Measurements from ENCODE around the gene SLC3A2.

The SLC3A2 gene

DNA sequence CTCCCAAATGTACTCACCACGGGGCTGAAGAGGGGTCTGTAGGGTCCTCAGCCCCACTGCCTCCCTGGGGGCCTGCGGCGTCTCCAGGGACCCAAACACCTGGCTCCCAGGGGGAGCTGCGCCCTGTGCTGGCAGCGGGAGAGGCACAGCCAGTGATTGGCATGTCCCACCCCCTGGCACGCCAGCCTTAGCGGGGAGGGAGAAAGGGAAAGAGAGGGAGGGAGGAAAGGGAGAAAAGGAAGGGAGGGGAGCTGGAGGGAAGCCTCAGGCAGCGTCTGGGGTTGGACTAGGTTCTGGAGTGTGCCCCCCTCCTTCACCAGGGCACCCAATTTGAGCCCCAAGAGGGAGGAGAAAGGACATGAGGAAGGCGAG is 40.5 kb downstream of the SLC3A2 start, which contains the start of gene CHRM1:
TSS of gene CHRM1 (minus strand) at position 163 of the 372 bp plus-strand sequence. CDS start 10,263 bp downstream, outside the sequence.
- H3K4me3 ChIP-seq (ENCODE audit: low read depth in 1 of 2, low read length in 2 of 2), result no peak within 1 kb of the TSS
- no peak within 1 kb of the TSS for H3K9ac ChIP-seq (ENCODE audit: low read length)
- no peaks in the 10 kb centered on the region for H3K9me3 ChIP-seq (ENCODE audit: low read length)
- no peaks in the 10 kb centered on the region for H3K4me1 ChIP-seq (ENCODE audit: insufficient read depth, low read length)
- no peak within 1 kb of the TSS for H3K27ac ChIP-seq (ENCODE audit: low read depth, low read length)
- no peaks in the 10 kb centered on the region for H3K36me3 ChIP-seq (ENCODE audit: insufficient read depth, low read length)
- peaks cover 11 to 49% of the 10 kb centered on the region in 2 donors for H3K27me3 ChIP-seq (ENCODE audit: control insufficient read depth in 1 of 2, insufficient read depth in 2 of 2, low read length in 2 of 2)

DNA sequence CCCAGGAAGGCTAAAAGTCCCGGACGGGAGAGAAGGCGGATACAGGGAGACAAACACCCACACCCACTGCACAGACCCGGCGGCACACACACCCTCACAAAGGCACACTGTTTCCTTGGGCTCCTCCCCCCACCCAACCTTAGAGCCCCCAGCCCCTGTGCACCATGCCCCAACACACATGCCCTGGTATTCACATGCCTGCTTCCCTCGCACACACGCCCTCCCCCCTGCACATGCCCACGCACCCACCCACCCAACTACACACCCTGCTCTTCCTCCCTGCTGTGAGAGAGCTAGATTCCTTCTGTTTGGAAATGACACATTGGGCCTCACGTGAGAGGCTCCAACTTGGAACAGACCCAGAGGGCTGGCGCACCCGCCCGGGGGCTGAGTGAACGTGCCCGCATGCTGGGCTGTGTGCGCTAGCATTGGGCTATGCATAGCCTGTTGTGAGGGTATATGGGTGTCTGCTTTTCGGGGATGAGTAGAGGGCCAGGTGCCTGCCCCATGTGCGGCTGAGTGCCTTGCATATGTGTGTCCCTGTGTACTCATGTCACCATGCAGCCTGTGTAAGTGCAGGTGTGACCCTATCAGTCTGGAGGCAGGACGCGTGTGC is 41.0 kb downstream of the SLC3A2 start:
- H3K27me3 ChIP-seq (ENCODE audit: control insufficient read depth in 1 of 2, insufficient read depth in 2 of 2, low read length in 2 of 2), result peaks cover 14 to 54% of the 10 kb centered on the region in 2 donors
- no peak overlapping the region for H3K4me3 ChIP-seq (ENCODE audit: low read depth in 1 of 2, low read length in 2 of 2)

DNA sequence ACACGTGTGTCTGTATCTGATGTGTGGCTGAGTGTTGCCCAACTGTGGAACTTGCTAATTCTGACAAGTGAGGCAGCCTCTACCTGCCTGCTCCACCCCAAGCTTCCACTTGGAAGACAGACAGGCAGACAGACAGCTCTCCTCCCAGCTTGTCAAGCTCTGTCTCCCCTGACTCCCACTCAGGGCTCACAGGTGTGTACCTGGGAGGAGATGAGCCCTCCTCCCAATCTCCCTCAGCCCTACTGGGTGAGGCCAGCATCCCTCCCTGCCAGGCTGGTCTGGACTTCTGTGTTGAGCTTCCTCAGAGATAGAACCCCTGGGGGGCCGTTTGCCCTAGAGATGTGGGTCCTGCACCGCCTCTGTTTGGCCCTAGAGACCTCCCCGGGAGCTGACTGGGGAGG is 41.5 kb downstream of the SLC3A2 start:
- no peaks in the 10 kb centered on the region for H3K36me3 ChIP-seq (ENCODE audit: insufficient read depth, low read length)
- peaks cover 14 to 59% of the 10 kb centered on the region in 2 donors for H3K27me3 ChIP-seq (ENCODE audit: control insufficient read depth in 1 of 2, insufficient read depth in 2 of 2, low read length in 2 of 2)
- H3K4me1 ChIP-seq (ENCODE audit: insufficient read depth, low read length), result no peaks in the 10 kb centered on the region
- no peak overlapping the region for H3K27ac ChIP-seq (ENCODE audit: low read depth, low read length)
- H3K4me3 ChIP-seq (ENCODE audit: low read depth in 1 of 2, low read length in 2 of 2), result no peak overlapping the region
- no peaks in the 10 kb centered on the region for H3K9me3 ChIP-seq (ENCODE audit: low read length)
- no peak overlapping the region for H3K9ac ChIP-seq (ENCODE audit: low read length)

More for the DNA sequence above, 41.0 kb downstream of the SLC3A2 start:
- H3K27ac ChIP-seq (ENCODE audit: low read depth, low read length), result no peak overlapping the region
- H3K4me1 ChIP-seq (ENCODE audit: insufficient read depth, low read length), result no peaks in the 10 kb centered on the region
- H3K9ac ChIP-seq (ENCODE audit: low read length), result no peak overlapping the region
- H3K9me3 ChIP-seq (ENCODE audit: low read length), result no peaks in the 10 kb centered on the region
- H3K36me3 ChIP-seq (ENCODE audit: insufficient read depth, low read length), result no peaks in the 10 kb centered on the region

DNA sequence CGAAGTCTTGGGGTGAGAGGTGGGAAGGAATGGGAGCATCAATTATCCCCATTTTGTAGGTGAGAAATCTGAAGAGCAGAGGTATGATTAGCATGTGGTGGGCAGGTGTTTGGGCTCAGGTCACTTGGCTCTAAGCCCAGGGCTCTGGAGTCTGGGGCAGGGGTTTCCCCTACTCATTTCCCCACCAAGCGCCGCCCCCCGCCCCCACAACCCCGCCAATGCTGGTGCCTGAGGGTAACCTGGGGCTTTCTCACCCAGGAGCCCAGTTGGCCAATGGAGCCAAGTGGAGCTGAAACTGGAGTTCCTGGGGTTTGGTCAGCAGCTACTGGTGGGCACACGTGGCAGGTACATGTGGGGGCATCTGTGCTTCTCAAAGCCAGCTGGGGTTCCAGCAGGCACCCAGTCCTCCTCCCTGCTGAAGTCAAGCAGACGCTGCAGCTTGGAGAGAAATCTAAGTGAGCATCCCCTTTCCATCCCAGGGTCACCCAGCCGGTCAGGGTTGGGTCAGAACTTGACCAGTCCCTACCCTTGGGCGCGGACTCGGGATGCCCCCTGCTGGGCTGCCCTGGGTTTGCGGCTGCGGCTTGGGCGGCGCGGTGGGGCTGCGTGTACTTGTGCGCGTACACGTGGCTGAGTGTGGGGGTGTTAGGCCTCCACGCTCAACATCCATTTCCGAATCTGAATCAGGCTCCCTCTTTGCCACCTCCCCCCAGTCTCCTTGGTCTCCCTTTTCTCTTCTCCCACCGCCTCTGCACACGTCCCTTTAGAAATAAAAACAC is 42.1 kb downstream of the SLC3A2 start:
- no peaks in the 10 kb centered on the region for H3K36me3 ChIP-seq (ENCODE audit: insufficient read depth, low read length)
- H3K4me3 ChIP-seq (ENCODE audit: low read depth in 1 of 2, low read length in 2 of 2), result no peak overlapping the region
- H3K4me1 ChIP-seq (ENCODE audit: insufficient read depth, low read length), result no peaks in the 10 kb centered on the region
- no peak overlapping the region for H3K27ac ChIP-seq (ENCODE audit: low read depth, low read length)
- no peaks in the 10 kb centered on the region for H3K9me3 ChIP-seq (ENCODE audit: low read length)
- peaks cover 14 to 65% of the 10 kb centered on the region in 2 donors for H3K27me3 ChIP-seq (ENCODE audit: control insufficient read depth in 1 of 2, insufficient read depth in 2 of 2, low read length in 2 of 2)
- no peak overlapping the region for H3K9ac ChIP-seq (ENCODE audit: low read length)

DNA sequence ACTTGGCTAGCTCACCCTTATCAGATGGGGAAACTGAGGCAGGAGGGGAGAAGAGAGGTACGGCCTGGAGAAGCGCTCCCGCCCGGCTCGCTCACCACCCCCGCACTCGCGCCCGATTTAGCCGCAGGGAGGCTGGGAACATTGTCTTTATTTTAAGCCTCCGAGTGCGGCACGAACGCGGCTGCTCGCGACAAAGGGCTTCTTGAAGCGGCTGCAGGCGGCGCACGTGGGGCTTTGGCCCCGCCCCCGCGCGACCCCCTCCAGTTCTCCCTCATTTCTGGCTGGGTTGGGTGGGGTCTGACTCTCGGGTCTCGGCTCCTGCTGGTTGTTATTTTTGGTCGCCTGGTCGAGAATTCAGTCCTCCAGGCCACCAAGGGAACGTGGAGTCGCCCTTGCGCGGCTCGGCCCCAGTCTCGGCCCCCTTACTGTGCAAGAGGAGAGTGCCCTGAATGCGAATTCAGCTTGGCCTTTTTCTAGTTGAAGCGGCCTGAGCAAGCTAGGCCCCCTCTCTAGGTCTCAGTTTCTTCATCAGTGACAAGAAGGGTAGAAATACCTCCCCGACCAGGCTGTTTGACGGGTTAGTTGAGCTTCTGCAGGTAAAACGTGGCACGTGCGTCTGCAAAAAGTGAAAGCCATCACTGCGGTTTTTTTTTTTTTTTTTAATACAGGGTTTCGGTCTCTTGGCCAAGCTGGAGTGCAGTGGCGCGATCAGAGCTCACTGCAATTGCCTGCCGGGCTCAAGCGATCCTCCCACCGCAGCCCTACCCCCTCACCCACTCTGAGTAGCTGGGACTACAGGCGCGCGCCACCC is 43.1 kb downstream of the SLC3A2 start:
- Histone ChIP-seq H3K27me3 (ENCODE audit: control insufficient read depth in 1 of 2, insufficient read depth in 2 of 2, low read length in 2 of 2) (peaks cover 14 to 70% of the 10 kb centered on the region in 2 donors), H3K4me3 (ENCODE audit: low read depth in 1 of 2, low read length in 2 of 2) (peak overlapping the region; percentile 22 to 43)

DNA sequence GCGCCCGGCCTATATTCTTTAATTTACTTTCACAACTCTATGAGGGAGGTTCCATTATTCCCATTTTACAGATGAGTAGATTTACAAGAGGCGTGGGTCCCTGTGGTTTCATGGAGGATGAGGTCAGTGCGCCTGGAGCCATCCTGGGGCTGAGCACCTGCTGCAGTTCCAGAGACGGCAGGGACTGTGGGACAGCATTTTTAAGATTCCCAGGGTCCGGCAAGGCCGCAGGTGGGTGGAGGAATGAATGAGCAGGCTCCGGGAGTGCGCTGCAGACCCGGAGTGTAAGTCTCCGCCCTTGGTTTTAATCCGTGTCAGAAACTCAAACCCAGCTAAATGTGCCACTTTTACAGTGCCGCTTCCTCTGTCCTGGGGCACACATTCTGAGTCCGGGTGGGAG is 44.6 kb downstream of the SLC3A2 start:
- no peak overlapping the region for H3K27ac ChIP-seq (ENCODE audit: low read depth, low read length)
- peaks cover 14 to 70% of the 10 kb centered on the region in 2 donors for H3K27me3 ChIP-seq (ENCODE audit: control insufficient read depth in 1 of 2, insufficient read depth in 2 of 2, low read length in 2 of 2)
- H3K4me1 ChIP-seq (ENCODE audit: insufficient read depth, low read length), result no peaks in the 10 kb centered on the region
- H3K9me3 ChIP-seq (ENCODE audit: low read length), result no peaks in the 10 kb centered on the region
- H3K4me3 ChIP-seq (ENCODE audit: low read depth in 1 of 2, low read length in 2 of 2), result peak overlapping the region in 1 of 2 donors; percentile 39
- no peaks in the 10 kb centered on the region for H3K36me3 ChIP-seq (ENCODE audit: insufficient read depth, low read length)
- no peak overlapping the region for H3K9ac ChIP-seq (ENCODE audit: low read length)

More for the DNA sequence above, 43.1 kb downstream of the SLC3A2 start:
- Histone ChIP-seq H3K4me1 (ENCODE audit: insufficient read depth, low read length) (no peaks in the 10 kb centered on the region), H3K36me3 (ENCODE audit: insufficient read depth, low read length) (no peaks in the 10 kb centered on the region), H3K27ac (ENCODE audit: low read depth, low read length) (no peak overlapping the region), H3K9me3 (ENCODE audit: low read length) (no peaks in the 10 kb centered on the region), H3K9ac (ENCODE audit: low read length) (no peak overlapping the region)

DNA sequence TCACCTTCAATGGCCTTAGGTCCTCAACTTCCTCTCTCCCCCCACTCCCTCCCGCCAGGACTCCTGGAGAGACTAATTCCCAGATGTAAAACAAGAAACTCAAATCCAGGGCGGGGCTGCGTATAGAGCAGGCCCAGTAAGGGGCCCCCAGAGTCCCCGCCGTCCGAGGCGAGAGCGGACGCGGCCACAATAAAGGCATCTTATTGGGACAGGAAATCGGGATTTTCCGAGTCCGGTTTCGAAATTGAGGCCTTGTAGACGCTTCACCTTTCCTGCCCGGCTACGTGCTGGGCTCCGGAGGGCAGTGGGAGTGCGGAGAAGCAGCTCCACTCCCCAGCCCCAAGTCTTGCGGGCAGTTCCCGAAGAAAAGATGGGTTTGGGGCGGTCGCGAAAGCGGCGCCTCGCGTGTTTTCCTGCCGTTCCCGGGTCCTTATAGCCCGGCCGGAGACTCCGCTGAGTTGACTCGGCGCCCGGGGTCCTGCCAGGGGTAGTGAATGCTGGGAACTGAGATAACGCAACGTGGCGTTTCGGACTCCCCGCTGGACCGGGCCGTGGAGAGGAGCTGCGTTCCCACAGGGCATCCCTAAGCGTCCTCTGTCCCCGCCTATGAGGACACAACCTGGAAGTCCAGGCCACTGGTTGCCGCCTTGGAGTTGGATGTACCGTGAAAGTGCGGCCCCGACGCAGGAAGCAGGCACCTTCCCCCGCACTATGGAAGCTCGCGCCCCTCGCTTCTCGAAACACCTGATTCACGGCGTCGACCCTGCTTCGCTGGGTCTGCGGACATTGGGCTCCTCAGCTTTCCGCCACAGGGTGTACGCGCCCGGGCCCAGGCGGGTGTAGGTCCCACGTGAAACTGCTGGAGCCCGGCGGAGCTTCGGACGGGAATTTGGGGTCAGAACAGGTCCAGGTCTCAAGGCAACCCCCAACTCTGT is 45.3 kb downstream of the SLC3A2 start:
- Histone ChIP-seq H3K27ac (ENCODE audit: low read depth, low read length) (no peak overlapping the region), H3K4me3 (ENCODE audit: low read depth in 1 of 2, low read length in 2 of 2) (peak overlapping the region; percentile 1 to 39), H3K9ac (ENCODE audit: low read length) (no peak overlapping the region), H3K36me3 (ENCODE audit: insufficient read depth, low read length) (no peaks in the 10 kb centered on the region), H3K27me3 (ENCODE audit: control insufficient read depth in 1 of 2, insufficient read depth in 2 of 2, low read length in 2 of 2) (peaks cover 14 to 68% of the 10 kb centered on the region in 2 donors), H3K9me3 (ENCODE audit: low read length) (no peaks in the 10 kb centered on the region), H3K4me1 (ENCODE audit: insufficient read depth, low read length) (no peaks in the 10 kb centered on the region)

DNA sequence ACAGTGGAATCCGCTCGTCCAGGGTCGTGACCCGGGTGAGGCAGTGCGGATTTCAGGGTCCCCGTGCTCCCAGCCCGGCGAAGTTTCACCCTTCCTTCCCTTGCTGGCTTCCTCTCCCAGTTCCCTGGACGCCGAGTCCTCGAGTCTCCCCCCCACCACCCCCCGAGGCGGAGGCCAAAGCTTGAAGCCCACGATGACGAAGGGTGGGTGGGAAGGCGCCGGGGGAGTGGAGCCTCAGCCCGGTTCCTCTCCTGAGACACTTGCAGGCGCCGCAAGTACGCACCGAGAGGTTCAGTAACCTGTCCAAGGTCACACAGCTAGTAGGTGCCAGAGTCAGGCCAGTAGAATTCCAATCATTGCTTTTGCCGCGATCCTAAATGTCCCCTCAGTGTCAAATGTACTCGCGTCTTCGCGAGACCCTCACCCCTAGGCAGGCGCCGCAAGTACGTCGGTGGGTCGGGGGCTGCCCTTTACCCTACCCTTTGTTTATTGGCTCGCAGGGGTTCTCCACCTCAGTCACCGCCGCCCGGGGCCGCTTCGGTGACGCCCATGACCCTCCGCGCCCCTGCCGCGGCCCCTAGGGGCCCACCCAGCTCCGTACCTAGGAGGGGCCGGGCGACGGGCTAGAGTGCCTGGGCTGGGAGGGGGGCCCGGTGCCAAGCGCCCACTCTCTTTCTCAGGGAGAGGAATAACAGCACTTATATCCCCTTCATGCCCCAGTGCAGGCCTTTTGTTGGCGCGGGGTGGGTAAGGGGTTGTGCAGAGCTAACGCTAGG is 46.2 kb downstream of the SLC3A2 start:
- Histone ChIP-seq H3K9ac (ENCODE audit: low read length) (no peak overlapping the region), H3K36me3 (ENCODE audit: insufficient read depth, low read length) (no peaks in the 10 kb centered on the region), H3K4me3 (ENCODE audit: low read depth in 1 of 2, low read length in 2 of 2) (peak overlapping the region in 1 of 2 donors; percentile 39), H3K27me3 (ENCODE audit: control insufficient read depth in 1 of 2, insufficient read depth in 2 of 2, low read length in 2 of 2) (peaks cover 14 to 59% of the 10 kb centered on the region in 2 donors), H3K4me1 (ENCODE audit: insufficient read depth, low read length) (no peaks in the 10 kb centered on the region), H3K27ac (ENCODE audit: low read depth, low read length) (no peak overlapping the region), H3K9me3 (ENCODE audit: low read length) (no peaks in the 10 kb centered on the region)

DNA sequence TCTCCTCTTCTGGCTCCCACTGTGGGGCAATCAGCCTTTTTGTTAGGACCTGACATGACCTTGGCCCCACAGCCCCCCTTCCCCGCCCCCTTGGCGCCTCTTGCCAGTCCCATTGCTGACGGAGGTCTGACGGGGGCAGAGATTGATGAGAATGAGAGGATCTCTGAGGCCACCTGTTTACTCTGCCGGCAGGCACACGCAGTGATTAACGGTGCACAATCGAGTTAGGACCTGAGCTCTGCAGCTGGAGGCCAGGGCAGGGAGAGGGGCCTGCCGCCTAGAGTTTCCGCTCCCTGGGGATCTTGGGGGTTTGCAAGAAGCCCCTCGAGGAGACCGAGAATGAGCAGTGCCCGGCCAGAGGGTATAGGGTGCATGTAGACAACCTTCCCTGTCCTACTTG is 47.3 kb downstream of the SLC3A2 start:
- H3K27ac ChIP-seq (ENCODE audit: low read depth, low read length), result no peak overlapping the region
- H3K9ac ChIP-seq (ENCODE audit: low read length), result no peak overlapping the region
- no peaks in the 10 kb centered on the region for H3K9me3 ChIP-seq (ENCODE audit: low read length)
- no peak overlapping the region for H3K4me3 ChIP-seq (ENCODE audit: low read depth in 1 of 2, low read length in 2 of 2)
- H3K27me3 ChIP-seq (ENCODE audit: control insufficient read depth in 1 of 2, insufficient read depth in 2 of 2, low read length in 2 of 2), result peaks cover 14 to 48% of the 10 kb centered on the region in 2 donors
- H3K36me3 ChIP-seq (ENCODE audit: insufficient read depth, low read length), result no peaks in the 10 kb centered on the region
- no peaks in the 10 kb centered on the region for H3K4me1 ChIP-seq (ENCODE audit: insufficient read depth, low read length)

DNA sequence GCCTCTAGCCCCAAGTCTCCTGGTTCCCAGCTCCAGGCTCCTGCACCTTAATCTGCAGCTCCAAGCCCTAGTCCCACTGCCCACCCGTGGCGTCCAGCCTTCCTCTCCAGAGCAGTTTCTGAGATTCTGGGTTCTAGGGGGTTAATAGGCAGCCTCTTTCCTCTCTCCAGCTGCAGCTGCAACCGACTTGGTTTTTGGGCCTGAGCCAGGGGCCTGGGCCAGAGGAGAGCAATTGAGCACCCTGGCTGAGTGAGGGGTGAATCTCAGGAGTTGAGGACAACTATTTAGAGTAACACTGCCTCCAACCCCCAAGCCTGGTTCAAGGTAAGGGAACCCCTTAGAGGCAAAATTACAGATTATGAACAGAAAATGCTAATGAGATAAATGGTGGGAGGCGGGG is 49.5 kb downstream of the SLC3A2 start:
- H3K27ac ChIP-seq (ENCODE audit: low read depth, low read length), result no peak overlapping the region
- H3K4me3 ChIP-seq (ENCODE audit: low read depth in 1 of 2, low read length in 2 of 2), result no peak overlapping the region
- H3K4me1 ChIP-seq (ENCODE audit: insufficient read depth, low read length), result no peaks in the 10 kb centered on the region
- peaks cover 13 to 31% of the 10 kb centered on the region in 2 donors for H3K27me3 ChIP-seq (ENCODE audit: control insufficient read depth in 1 of 2, insufficient read depth in 2 of 2, low read length in 2 of 2)
- no peak overlapping the region for H3K9ac ChIP-seq (ENCODE audit: low read length)
- H3K9me3 ChIP-seq (ENCODE audit: low read length), result no peaks in the 10 kb centered on the region
- H3K36me3 ChIP-seq (ENCODE audit: insufficient read depth, low read length), result no peaks in the 10 kb centered on the region

Data from muscle layer of colon (tissue), 2 donors.